Measurements from ENCODE around the gene UQCRQ.

DNA sequence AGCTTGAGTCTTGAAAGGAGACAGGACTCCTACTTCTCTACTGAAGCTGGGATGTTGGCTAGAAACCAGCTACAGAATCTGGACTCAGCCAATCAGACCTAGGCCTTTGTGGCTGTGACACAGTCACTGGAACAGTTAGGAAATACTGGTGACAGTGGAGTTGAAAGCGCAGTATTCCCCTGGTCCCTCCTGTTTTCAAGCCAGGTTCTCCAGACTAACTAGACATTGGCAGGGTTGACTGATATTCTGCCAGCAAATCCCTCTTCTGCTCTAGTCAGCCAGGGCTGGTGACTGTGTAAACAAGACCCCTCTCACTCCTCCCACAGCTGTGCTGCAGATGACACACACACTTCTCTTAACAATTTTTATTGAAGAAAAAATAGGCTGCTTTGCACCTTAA lies 44.7 kb upstream of the UQCRQ start:
- TF ChIP-seq, protein P1, sequence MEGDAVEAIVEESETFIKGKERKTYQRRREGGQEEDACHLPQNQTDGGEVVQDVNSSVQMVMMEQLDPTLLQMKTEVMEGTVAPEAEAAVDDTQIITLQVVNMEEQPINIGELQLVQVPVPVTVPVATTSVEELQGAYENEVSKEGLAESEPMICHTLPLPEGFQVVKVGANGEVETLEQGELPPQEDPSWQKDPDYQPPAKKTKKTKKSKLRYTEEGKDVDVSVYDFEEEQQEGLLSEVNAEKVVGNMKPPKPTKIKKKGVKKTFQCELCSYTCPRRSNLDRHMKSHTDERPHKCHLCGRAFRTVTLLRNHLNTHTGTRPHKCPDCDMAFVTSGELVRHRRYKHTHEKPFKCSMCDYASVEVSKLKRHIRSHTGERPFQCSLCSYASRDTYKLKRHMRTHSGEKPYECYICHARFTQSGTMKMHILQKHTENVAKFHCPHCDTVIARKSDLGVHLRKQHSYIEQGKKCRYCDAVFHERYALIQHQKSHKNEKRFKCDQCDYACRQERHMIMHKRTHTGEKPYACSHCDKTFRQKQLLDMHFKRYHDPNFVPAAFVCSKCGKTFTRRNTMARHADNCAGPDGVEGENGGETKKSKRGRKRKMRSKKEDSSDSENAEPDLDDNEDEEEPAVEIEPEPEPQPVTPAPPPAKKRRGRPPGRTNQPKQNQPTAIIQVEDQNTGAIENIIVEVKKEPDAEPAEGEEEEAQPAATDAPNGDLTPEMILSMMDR (IDR thresholded peaks at IDR 0.05): no peak
- TF ChIP-seq ZFX (IDR thresholded peaks at IDR 0.05; ENCODE audit: borderline replicate concordance): no peak

All from 22Rv1 (cell line).